Kidney (tissue), 14 donors: ENCODE results near the gene ATOH7. TPM values are rescaled to one million over a fixed set of nuclear protein-coding genes. Genes with fewer than 3 reads are reported as not detected.
"Not testable (repeated sequence)": the region's sequence is repeated elsewhere in the genome, so short reads cannot be mapped to it uniquely, and the experiment has no call there.

Source experiments
- DNase-seq, 5 donors: peaks; one replicate each; pipeline ENCODE4 v3.0.0-alpha.2; 2013 to 2020
- FAIRE-seq: peaks from 2 replicates; lab custom pipeline; 2012; peaks lifted over from hg19 to GRCh38; lab: Jason Lieb, UNC
- H3K27ac ChIP-seq, 2 donors: one replicate each; pipeline ENCODE4 v1.7.0; 2013; ENCODE audit warnings: low read depth in 2 of 2, low read length in 2 of 2, inconsistent platforms in 1 of 2
- H3K27me3 ChIP-seq: one replicate; pipeline ENCODE4 v1.7.1; 2013; ENCODE audit warnings: low read length, inconsistent platforms; ENCODE audit not compliant: control insufficient read depth, insufficient read depth
- H3K36me3 ChIP-seq, 3 donors: one replicate each; pipeline versions ENCODE4 v1.7.0 to v1.7.1; 2013; ENCODE audit warnings: low read length in 3 of 3, control low read depth in 1 of 3, inconsistent platforms in 1 of 3; ENCODE audit not compliant: insufficient read depth in 3 of 3, control insufficient read depth in 2 of 3
- H3K4me1 ChIP-seq, 3 donors: one replicate each; pipeline versions ENCODE4 v1.7.0 to v1.7.1; 2013; ENCODE audit warnings: low read length in 3 of 3, inconsistent platforms in 1 of 3, low read depth in 1 of 3; ENCODE audit not compliant: control insufficient read depth in 2 of 3, insufficient read depth in 2 of 3
- H3K4me3 ChIP-seq, 3 donors: one replicate each; pipeline versions ENCODE4 v1.7.0 to v1.8.1; 2013; ENCODE audit warnings: low read length in 3 of 3, control low read depth in 1 of 3, inconsistent platforms in 1 of 3
- H3K9ac ChIP-seq, 3 donors: one replicate each; pipeline versions ENCODE4 v1.7.0 to v1.7.1; 2013; ENCODE audit warnings: low read length in 3 of 3, control low read depth in 1 of 3, inconsistent platforms in 1 of 3
- H3K9me3 ChIP-seq, 3 donors: one replicate each; pipeline versions ENCODE4 v1.7.0 to v1.7.1; 2013; ENCODE audit warnings: low read length in 3 of 3, control low read depth in 1 of 3, inconsistent platforms in 1 of 3; ENCODE audit not compliant: control insufficient read depth in 2 of 3, insufficient read depth in 1 of 3
- CTCF ChIP-seq: IDR thresholded peaks from 3 replicates; pipeline ENCODE4 v1.5.1; 2012; ENCODE audit warnings: mild to moderate bottlenecking, moderate library complexity, borderline replicate concordance; ENCODE audit not compliant: insufficient read depth; ENCODE audit errors: extremely low read depth
- intact Hi-C: fragments of 100-400 bp; cut with DNase I; formaldehyde crosslinking; loops from one replicate; pipeline ENCODE4 v1.11.1; 2022
- polyA plus RNA-seq: library from polyadenylated mRNA; stranded (reverse); fragments of 350-450 nt; fragmentation: Illumina TruSeq; extraction: RNeasy Lipid Tissue Mini Kit (QIAGEN cat#74804); gene quantifications from one replicate; pipeline ENCODE4 v1.2.3, GENCODE V29; 2014; ENCODE audit warnings: low read depth, low replicate concordance; ENCODE audit not compliant: insufficient read depth
- total RNA-seq: library from RNA; stranded (reverse); fragmentation: NEBNext Ultra II Directional; extraction: Animal tissue kit (Norgen Biotek cat#: 25700); gene quantifications from one replicate; pipeline ENCODE4 v1.2.1, GENCODE V29; 2021
- donor health status: control.
- donor health status: control.
- donor health status: control.
- donor health status: control.
- donor health status: control.
- donor health status: DM: yes; HTN: yes; CAD: no.
- donor health status: Normal renal cell carcinoma (clear cell type).

ATOH7 gene
- total and polyA plus RNA-seq, 2 donors from 2014 or later: 0.16 to 0.45 TPM

GRCh38 chr10:68202960-68203353 is 29.0 kb downstream of the ATOH7 start:
- Histone ChIP-seq H3K27me3 (no peaks in the 10 kb centered on the region), H3K4me1 (no peaks in the 10 kb centered on the region), H3K9me3 (no peaks in the 10 kb centered on the region), H3K9ac (no peak overlapping the region), H3K36me3 (no peaks in the 10 kb centered on the region), H3K4me3 (no peak overlapping the region), H3K27ac (no peak overlapping the region)
- no peak for TF ChIP-seq CTCF
- no peak for FAIRE-seq
- DNase-seq: no peak
- intact Hi-C loops: no loop called here

GRCh38 chr10:68196701-68197100 is 35.2 kb downstream of the ATOH7 start:
- intact Hi-C loops: no loop called here
- Histone ChIP-seq H3K4me1 (no peaks in the 10 kb centered on the region), H3K36me3 (no peaks in the 10 kb centered on the region), H3K27ac (no peak overlapping the region), H3K9ac (no peak overlapping the region), H3K9me3 (no peaks in the 10 kb centered on the region), H3K27me3 (no peaks in the 10 kb centered on the region), H3K4me3 (no peak overlapping the region)
- no peak for TF ChIP-seq CTCF
- DNase-seq (peak in 3 of 5 donors; percentile 29 to 76 (median 73)), FAIRE-seq (no peak)

GRCh38 chr10:68195776-68196175 is 36.1 kb downstream of the ATOH7 start:
- H3K4me1 ChIP-seq, H3K36me3 ChIP-seq, H3K4me3 ChIP-seq, DNase-seq, intact Hi-C loops, H3K27ac ChIP-seq, H3K9me3 ChIP-seq, FAIRE-seq, H3K9ac ChIP-seq, H3K27me3 ChIP-seq: not testable (repeated sequence)

GRCh38 chr10:68194290-68194689 is 37.6 kb downstream of the ATOH7 start:
- Histone ChIP-seq H3K27me3 (no peaks in the 10 kb centered on the region), H3K9ac (no peak overlapping the region), H3K36me3 (no peaks in the 10 kb centered on the region), H3K27ac (no peak overlapping the region), H3K4me3 (no peak overlapping the region), H3K9me3 (no peaks in the 10 kb centered on the region), H3K4me1 (no peaks in the 10 kb centered on the region)
- no peak for DNase-seq
- intact Hi-C loops: no loop called here
- TF ChIP-seq CTCF: no peak
- no peak for FAIRE-seq
